Right lobe of liver (tissue), 6 donors: Measurements from ENCODE around the gene SPINT1. TPM values are rescaled to one million over a fixed set of nuclear protein-coding genes. Genes with fewer than 3 reads are reported as not detected.

Experiments used
- ATAC-seq, 4 donors: fragments of 200-7000 bp; cut with Tn5 transposase; one replicate each; pipeline ENCODE4 v1.9.1; 2020; ENCODE audit warnings: mild to moderate bottlenecking in 4 of 4, moderate library complexity in 4 of 4
- DNase-seq, 3 donors: peaks; one replicate each; pipeline ENCODE4 v3.0.0-alpha.2; 2020
- H3K27ac ChIP-seq, 3 donors: fragments of 200-600 bp; one replicate each; pipeline ENCODE4 v1.8.0; 2022
- H3K27me3 ChIP-seq, 2 donors: fragments of 200-600 bp; one replicate each; pipeline ENCODE4 v1.8.0; 2022
- H3K36me3 ChIP-seq, 4 donors: fragments of 200-600 bp; sonication (generic) in 1 of 4; one replicate each; pipeline versions ENCODE4 v1.5.1 to v1.8.0; 2017 to 2022; ENCODE audit warnings: control low read depth in 1 of 4
- H3K4me1 ChIP-seq, 4 donors: fragments of 200-600 bp; sonication (generic) in 1 of 4; one replicate each; pipeline versions ENCODE4 v1.5.1 to v1.8.0; 2017 to 2022; ENCODE audit warnings: control low read depth in 1 of 4
- H3K4me3 ChIP-seq, 3 donors: fragments of 200-600 bp; one replicate each; pipeline ENCODE4 v1.8.0; 2022
- H3K9me3 ChIP-seq, 4 donors: fragments of 200-600 bp; sonication (generic) in 1 of 4; one replicate each; pipeline versions ENCODE4 v1.5.1 to v1.8.0; 2017 to 2022; ENCODE audit warnings: control low read depth in 1 of 4
- CTCF ChIP-seq, 4 donors: fragments of 200-600 bp in 3 of 4; fragments of 450-650 bp in 1 of 4; IDR thresholded peaks; one replicate each; pipeline versions ENCODE4 v1.5.1 to v1.8.0; 2016 to 2022; ENCODE audit warnings: antibody characterized with exemption in 4 of 4, mild to moderate bottlenecking in 2 of 4
- POLR2A ChIP-seq: fragments of 450-650 bp; IDR thresholded peaks from one replicate; pipeline ENCODE4 v1.6.1; 2017; ENCODE audit warnings: antibody characterized with exemption, mild to moderate bottlenecking
- WGBS: methylation state at CpG from one replicate; pipeline ENCODE4 v1.1.6; 2018; ENCODE audit warnings: low coverage, low lambda C conversion rate; ENCODE audit not compliant: insufficient coverage; ENCODE audit errors: missing lambda C conversion rate; 5-methylcytosine and 5-hydroxymethylcytosine counted together
- intact Hi-C, 2 donors: fragments of 100-400 bp; cut with DNase I; formaldehyde crosslinking; loops; one replicate each; pipeline versions ENCODE4 v1.11.2 to v1.14.1; 2022
- total RNA-seq, 6 experiments: library from RNA; depleted of rRNA in 2 of 6; stranded (reverse); fragments of >200 nt in 2 of 6; fragmentation: NEBNext Ultra II Directional in 3 of 6; extraction: Animal tissue kit (Norgen Biotek cat#: 25700) in 3 of 6; gene quantifications; one replicate each; pipeline versions ENCODE4 v1.1.0 to v1.2.4, GENCODE V29; 2016 to 2023
- donor health status: DM: no; HTN: yes; CAD: no.
- donor health status: DM: no; HTN: no; CAD: no.
- donor health status: DM: no; HTN: no; CAD: no.
- donor health status: DM: no; HTN: yes; CAD: no.
- donor health status: DM: no; HTN: yes; CAD: no.

The SPINT1 gene
- total RNA-seq, 6 experiments from 2014 or later: 1.1 to 7.9 (median 3.0) TPM

DNA sequence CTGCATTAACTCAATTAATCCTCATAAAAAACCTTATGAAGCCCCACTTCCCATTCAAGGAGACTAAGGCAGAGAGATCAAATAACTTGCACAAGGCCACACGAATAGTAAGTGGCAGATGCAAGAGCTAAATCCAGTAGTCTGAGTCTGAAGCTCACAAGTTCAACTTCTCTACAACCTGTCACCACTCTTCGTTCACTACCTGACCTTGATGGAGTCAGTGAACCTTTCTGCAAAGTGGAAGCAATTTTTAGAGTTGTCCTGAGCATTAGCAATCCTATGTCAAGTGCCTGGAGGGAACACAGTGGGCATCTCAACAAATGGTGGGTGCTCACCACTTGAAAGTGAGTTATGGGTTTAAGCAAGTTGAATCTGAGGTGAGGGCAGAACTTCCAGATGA lies 2.1 kb upstream of the SPINT1 start:
- Histone ChIP-seq H3K9me3 (no peaks in the 10 kb centered on the region), H3K27ac (no peak overlapping the region), H3K27me3 (peaks cover 0 to 11% of the 10 kb centered on the region in 2 donors), H3K4me3 (no peak overlapping the region), H3K36me3 (no peaks in the 10 kb centered on the region), H3K4me1 (peaks cover 0 to 12% (median 0%) of the 10 kb centered on the region in 4 donors)
- WGBS: 85% methylated on average over 2 of the region's 2 CpGs
- intact Hi-C loops: no loop called here
- TF ChIP-seq POLR2A (no peak), CTCF (IDR thresholded peaks at IDR 0.05) (no peak)
- ATAC-seq: no peak
- DNase-seq: no peak

DNA sequence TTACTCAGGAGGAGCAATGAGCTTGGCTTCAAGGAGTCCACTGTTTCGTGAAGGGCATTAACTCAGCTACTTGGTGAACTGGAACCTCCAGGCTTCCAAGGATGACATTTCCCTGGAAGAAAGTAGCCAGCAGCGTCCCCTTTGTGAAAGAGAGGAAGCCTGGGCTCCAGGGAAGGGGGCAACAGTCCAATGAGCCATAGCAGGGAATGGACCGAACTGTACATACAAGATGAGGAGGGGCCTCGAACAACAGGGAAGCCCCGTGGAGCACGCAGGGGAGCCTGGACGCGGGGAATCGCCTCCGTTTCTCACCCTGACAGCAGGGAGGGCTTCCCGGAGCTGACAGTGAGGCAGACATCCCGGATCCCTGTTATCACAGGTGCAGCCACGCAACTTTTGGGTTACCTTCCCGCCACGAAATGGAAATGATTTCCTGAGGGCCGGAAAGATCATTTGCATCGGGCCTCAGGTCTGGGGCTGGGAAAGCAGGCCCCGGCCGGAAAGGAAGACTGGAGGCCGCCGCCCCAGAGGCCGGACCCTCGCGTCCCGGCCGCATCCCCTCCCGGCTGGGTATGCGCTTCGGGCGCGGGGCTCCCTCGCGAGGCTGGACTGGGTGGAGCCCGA lies 475 bp upstream of the SPINT1 start:
- DNase-seq (no peak), ATAC-seq (no peak)
- TF ChIP-seq POLR2A (no peak), CTCF (IDR thresholded peaks at IDR 0.05) (no peak)
- WGBS: 55% methylated on average over 3 of the region's 34 CpGs
- Histone ChIP-seq H3K9me3 (no peaks in the 10 kb centered on the region), H3K27ac (no peak overlapping the region), H3K4me3 (peak overlapping the region; percentile 41 to 47 (median 44)), H3K4me1 (peaks cover 0 to 12% (median 0%) of the 10 kb centered on the region in 4 donors), H3K27me3 (peaks cover 0 to 11% of the 10 kb centered on the region in 2 donors), H3K36me3 (no peaks in the 10 kb centered on the region)
- intact Hi-C loops: no loop called here

- Histone ChIP-seq H3K9me3 (no peaks in the 10 kb centered on the region), H3K36me3 (no peaks in the 10 kb centered on the region), H3K27ac (no peak overlapping the region), H3K4me1 (peaks cover 0 to 12% (median 0%) of the 10 kb centered on the region in 4 donors), H3K27me3 (peaks cover 0 to 11% of the 10 kb centered on the region in 2 donors), H3K4me3 (peak overlapping the region; percentile 41 to 47 (median 44))
- no peak for TF ChIP-seq POLR2A
- TF ChIP-seq CTCF (IDR thresholded peaks at IDR 0.05): no peak
- ATAC-seq (peak in 2 of 4 donors; percentile 21 to 22), DNase-seq (peak in 1 of 3 donors; percentile 40)
- intact Hi-C loops: no loop called here
- 23% methylated on average over 4 of the region's 28 CpGs for WGBS
Measured at GRCh38 chr15:40844696-40845030, 815 bp downstream of the SPINT1 start.

DNA sequence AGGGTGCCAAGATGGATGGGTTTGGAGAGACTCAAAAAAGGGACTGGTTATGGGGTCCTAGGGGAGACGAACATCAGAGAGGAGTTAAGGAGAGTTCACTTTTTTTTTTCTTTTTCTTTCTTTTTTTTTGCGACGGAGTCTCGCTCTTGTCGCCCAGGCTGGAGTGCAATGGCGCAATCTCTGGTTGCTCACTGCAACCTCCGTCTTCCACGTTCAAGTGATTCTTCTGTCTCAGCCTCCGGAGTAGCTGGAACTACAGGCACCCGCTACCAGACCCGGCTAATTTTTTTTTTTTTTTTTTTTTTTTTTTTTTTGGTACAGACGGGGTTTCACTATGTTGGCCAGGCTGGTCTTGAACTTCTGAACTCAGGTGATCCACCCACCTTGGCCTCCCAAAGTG lies 1.2 kb downstream of the SPINT1 start:
- peaks cover 0 to 12% (median 0%) of the 10 kb centered on the region in 4 donors for H3K4me1 ChIP-seq
- H3K27ac ChIP-seq: no peak overlapping the region
- intact Hi-C loops: no loop called here

More for the DNA sequence above, 1.2 kb downstream of the SPINT1 start:
- WGBS: 35% methylated on average over 11 of the region's 12 CpGs
- H3K4me3 ChIP-seq: peak overlapping the region; percentile 41 to 47 (median 44)
- H3K9me3 ChIP-seq: no peaks in the 10 kb centered on the region
- peaks cover 0 to 11% of the 10 kb centered on the region in 2 donors for H3K27me3 ChIP-seq
- H3K36me3 ChIP-seq: no peaks in the 10 kb centered on the region
- TF ChIP-seq POLR2A: no peak
- TF ChIP-seq CTCF (IDR thresholded peaks at IDR 0.05): no peak
- ATAC-seq (no peak), DNase-seq (no peak)
